Neural crest cell (in vitro differentiated cells): ENCODE data around the gene MPRIP. TPM values are rescaled to one million over a fixed set of nuclear protein-coding genes. Genes with fewer than 3 reads are reported as not detected.

Source experiments
- DNase-seq: peaks from one replicate; pipeline ENCODE4 v3.0.0; 2021; ENCODE audit warnings: low read depth, mixed read lengths, low spot score
- H3K27ac Mint-ChIP-seq: one replicate; pipeline ENCODE4 v1.8.0; 2021; ENCODE audit warnings: mild to moderate bottlenecking, mixed read lengths; ENCODE audit not compliant: unreplicated experiment
- H3K27me3 Mint-ChIP-seq: 2 replicates; pipeline ENCODE4 v1.8.0; 2021; ENCODE audit warnings: low read depth, mild to moderate bottlenecking, mixed read lengths
- H3K36me3 Mint-ChIP-seq: 2 replicates; pipeline ENCODE4 v1.8.0; 2021; ENCODE audit warnings: low read depth, mild to moderate bottlenecking, mixed read lengths
- H3K4me1 Mint-ChIP-seq: 2 replicates; pipeline ENCODE4 v1.8.0; 2021; ENCODE audit warnings: mixed read lengths
- H3K4me3 Mint-ChIP-seq: one replicate; pipeline ENCODE4 v1.8.0; 2021; ENCODE audit warnings: mild to moderate bottlenecking, mixed read lengths
- H3K9me3 Mint-ChIP-seq: 2 replicates; pipeline ENCODE4 v1.8.0; 2021; ENCODE audit warnings: mixed read lengths
- CTCF ChIP-seq: fragments of 200-600 bp; sonication (generic); conservative IDR thresholded peaks from 2 replicates; pipeline ENCODE4 v1.5.0; 2021; ENCODE audit warnings: antibody characterized with exemption, mild to moderate bottlenecking
- total RNA-seq: library from RNA; stranded (reverse); gene quantifications from 2 replicates; pipeline ENCODE4 v1.2.1, GENCODE V29; 2021

The MPRIP gene
- total RNA-seq, 1 donor from 2014 or later: 241 TPM

- DNase-seq: no peak
- Mint-ChIP-seq H3K4me3 (peak overlapping the region; percentile 94), H3K27me3 (no peaks in the 10 kb centered on the region), H3K36me3 (no peaks in the 10 kb centered on the region), H3K9me3 (no peaks in the 10 kb centered on the region), H3K4me1 (peaks cover 29% of the 10 kb centered on the region), H3K27ac (no peak overlapping the region)
- no peak for TF ChIP-seq CTCF
Observed at GRCh38 chr17:17239832-17240231, 197.6 kb downstream of the MPRIP start.

GRCh38 chr17:17241656-17242055 lies 199.4 kb downstream of the MPRIP start:
- Mint-ChIP-seq H3K9me3 (no peaks in the 10 kb centered on the region), H3K27ac (no peak overlapping the region), H3K4me1 (peaks cover 12% of the 10 kb centered on the region), H3K27me3 (no peaks in the 10 kb centered on the region), H3K36me3 (no peaks in the 10 kb centered on the region), H3K4me3 (peak overlapping the region; percentile 26)
- DNase-seq: no peak
- TF ChIP-seq CTCF: no peak

- peaks cover 10% of the 10 kb centered on the region for H3K4me1 Mint-ChIP-seq
- no peak for DNase-seq
- H3K27ac Mint-ChIP-seq: peak overlapping the region; percentile 83
- H3K27me3 Mint-ChIP-seq: no peaks in the 10 kb centered on the region
- no peaks in the 10 kb centered on the region for H3K9me3 Mint-ChIP-seq
- H3K4me3 Mint-ChIP-seq: peak overlapping the region; percentile 26
- H3K36me3 Mint-ChIP-seq: peaks cover 3% of the 10 kb centered on the region
- TF ChIP-seq CTCF: no peak
Observed at GRCh38 chr17:17242246-17242645, 200.0 kb downstream of the MPRIP start.

Other genes starting within 250 kb of the MPRIP start
- not detected in 2 replicates for gene TNFRSF13B, start 70.3 kb upstream of the MPRIP start, total RNA-seq
- 0.23 TPM in 1 of 2 replicates, not detected in the other for gene PLD6, start 163.9 kb downstream of the MPRIP start, total RNA-seq
- gene FLCN, start 194.7 kb downstream of the MPRIP start, total RNA-seq: 38.7 and 44.4 TPM in 2 replicates
- gene COPS3, start 238.8 kb downstream of the MPRIP start, total RNA-seq: 107 and 109 TPM in 2 replicates